ES-I3 (cell line): ENCODE measurements around the gene C2orf81.
"Not testable (repeated sequence)": the region's sequence is repeated elsewhere in the genome, so short reads cannot be mapped to it uniquely, and the experiment has no call there.

Source experiments
- H3K36me3 ChIP-seq: 2 replicates; pipeline ENCODE4 v1.6.1; 2013; ENCODE audit warnings: mild to moderate bottlenecking, low read length, control low read depth, moderate library complexity; ENCODE audit not compliant: insufficient read depth
- H3K4me1 ChIP-seq: 2 replicates; pipeline ENCODE4 v1.6.1; 2013; ENCODE audit warnings: mild to moderate bottlenecking, control low read depth, low read length; ENCODE audit not compliant: insufficient read depth
- H3K9ac ChIP-seq: 2 replicates; pipeline ENCODE4 v1.6.1; 2013; ENCODE audit warnings: low read depth, mild to moderate bottlenecking, low read length, moderate library complexity
- H3K9me3 ChIP-seq: 2 replicates; pipeline ENCODE4 v1.6.1; 2013; ENCODE audit warnings: mild to moderate bottlenecking, low read length, moderate library complexity; ENCODE audit not compliant: control insufficient read depth, insufficient read depth

C2orf81 gene

DNA sequence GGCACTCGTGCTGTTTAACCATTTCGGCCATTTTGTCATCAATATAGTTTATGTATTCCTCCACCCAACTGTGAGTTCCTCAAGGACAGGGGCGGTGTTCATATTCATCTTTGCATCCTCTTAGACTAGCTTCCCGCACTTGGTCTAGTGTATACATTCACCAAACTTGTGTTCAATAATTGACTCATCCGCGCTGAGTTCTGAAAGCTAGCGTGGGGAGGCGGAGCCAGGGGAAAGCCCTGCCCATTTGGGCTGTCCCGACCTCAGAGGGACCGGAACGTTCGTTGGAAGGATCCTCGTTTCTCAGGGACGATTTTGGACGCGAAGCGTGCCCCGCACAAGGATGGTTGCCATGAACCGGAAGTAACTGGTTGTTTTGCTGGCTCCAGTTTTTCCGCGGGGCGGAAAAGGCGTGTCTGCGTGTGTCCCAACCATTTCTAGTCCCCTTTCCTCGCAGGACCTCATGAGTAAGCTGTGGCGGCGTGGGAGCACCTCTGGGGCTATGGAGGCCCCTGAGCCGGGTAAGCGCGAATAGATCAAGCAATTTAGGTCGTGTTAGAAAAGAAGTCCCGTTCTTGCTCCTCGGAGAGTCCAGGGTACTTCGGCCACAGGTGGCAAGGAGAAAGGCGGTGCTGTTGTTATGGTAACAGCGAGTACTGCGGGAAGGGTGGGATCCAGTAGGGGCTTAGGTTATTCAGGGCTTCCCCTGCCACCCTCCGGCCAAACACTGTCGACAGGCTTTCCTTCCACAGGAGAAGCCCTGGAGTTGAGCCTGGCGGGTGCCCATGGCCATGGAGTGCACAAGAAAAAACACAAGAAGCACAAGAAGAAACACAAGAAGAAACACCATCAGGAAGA, 33.5 kb upstream of the C2orf81 start, which contains the start of gene INO80B:
Gene INO80B (plus strand): TSS at position 434 of the 858 bp plus-strand sequence. CDS start 30 bp downstream, at position 464.
- no peaks in the 10 kb centered on the region for H3K9me3 ChIP-seq
- H3K4me1 ChIP-seq, result peaks cover 16% of the 10 kb centered on the region
- H3K36me3 ChIP-seq, result no peaks in the 10 kb centered on the region
- peak within 1 kb of the TSS; percentile 95 for H3K9ac ChIP-seq

DNA sequence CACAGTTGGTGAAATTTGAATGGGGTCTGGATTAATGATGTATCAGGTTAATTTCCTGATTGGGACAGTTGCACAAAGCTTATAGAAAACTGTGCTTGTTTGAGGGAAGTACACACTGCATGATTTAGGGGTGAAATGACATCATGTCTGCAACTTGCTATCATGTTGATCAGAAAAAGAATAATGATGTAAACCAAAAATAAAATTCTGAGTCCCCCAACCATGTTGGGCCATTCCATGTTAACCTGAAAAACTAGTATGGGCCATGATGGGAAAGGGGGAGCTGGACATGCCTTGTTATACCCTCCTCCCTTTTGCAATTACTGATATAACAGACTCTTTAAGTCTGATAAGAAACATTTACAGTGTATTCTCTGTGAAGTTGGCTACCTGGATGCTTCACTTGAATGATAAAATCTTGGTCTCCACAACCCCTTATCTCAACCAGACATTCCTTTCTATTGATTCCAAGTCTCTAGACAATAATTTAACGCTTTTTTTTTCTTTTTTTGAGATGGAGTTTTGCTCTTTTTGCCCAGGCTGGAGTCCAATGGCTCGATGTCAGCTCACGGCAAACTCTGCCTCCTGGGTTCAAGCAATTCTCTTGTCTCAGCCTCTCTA, 29.3 kb upstream of the C2orf81 start:
- H3K4me1 ChIP-seq, result peaks cover 5% of the 10 kb centered on the region; the same call in 1 of the 2 replicates
- H3K9me3 ChIP-seq, result no peaks in the 10 kb centered on the region
- no peak overlapping the region for H3K9ac ChIP-seq
- no peaks in the 10 kb centered on the region for H3K36me3 ChIP-seq

DNA sequence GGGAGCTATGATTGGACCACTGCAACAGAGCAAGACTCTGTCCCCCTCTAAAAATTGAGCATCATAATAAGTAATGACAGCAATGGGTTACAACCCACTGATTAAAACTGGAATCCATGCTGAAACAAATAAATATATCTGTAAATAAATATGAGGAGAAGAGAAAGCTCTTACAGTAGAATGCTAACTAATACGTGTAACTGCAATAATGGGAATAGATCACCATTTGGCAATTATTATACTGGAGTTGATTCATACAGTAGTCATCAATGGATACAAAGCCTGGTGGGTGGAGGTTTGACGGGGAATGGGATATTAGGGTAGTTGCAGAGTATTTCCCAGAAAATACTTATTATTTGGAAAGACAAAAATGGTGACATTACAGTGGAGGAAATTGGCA, 27.4 kb upstream of the C2orf81 start:
- Histone ChIP-seq H3K36me3 (no peaks in the 10 kb centered on the region), H3K4me1 (peaks cover 15% of the 10 kb centered on the region), H3K9me3 (no peaks in the 10 kb centered on the region), H3K9ac (no peak overlapping the region)

DNA sequence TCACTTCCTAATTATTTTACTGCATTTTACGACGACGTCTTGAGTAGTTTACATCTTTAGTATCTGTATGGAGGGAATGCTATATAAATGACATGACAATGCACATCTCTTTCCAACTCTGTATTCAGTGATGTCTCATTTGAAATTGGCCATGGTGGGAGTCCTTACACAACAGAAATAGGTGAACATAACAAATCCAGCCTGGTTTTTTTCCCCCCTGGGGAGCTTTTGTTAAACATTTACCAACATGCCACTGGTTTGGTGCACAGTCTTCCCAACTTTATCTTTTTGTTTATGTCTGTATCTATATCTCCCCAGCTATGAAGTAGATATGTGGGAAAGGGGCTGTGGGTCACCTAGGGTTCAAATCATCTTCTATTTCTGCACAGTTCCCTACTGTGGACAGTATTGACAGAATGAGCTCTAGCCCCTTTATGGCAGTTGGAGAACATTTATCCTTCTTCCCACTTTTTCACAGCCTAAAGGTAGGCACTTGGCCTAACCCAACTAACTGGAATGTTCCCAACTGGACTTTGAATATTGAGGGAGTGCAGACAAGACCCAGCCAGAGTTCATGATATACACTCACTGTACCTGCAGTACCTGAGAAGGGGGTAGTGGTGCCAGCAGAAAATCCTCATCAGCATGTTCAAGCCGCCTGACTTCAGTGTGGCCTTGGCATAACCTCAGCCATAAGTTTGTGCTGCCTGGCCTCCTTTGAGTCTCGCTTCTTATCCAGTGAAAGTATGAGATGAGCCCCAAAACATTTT, 26.0 kb upstream of the C2orf81 start:
- Histone ChIP-seq H3K9ac (no peak overlapping the region), H3K4me1 (peaks cover 11% of the 10 kb centered on the region), H3K9me3 (no peaks in the 10 kb centered on the region), H3K36me3 (no peaks in the 10 kb centered on the region)

DNA sequence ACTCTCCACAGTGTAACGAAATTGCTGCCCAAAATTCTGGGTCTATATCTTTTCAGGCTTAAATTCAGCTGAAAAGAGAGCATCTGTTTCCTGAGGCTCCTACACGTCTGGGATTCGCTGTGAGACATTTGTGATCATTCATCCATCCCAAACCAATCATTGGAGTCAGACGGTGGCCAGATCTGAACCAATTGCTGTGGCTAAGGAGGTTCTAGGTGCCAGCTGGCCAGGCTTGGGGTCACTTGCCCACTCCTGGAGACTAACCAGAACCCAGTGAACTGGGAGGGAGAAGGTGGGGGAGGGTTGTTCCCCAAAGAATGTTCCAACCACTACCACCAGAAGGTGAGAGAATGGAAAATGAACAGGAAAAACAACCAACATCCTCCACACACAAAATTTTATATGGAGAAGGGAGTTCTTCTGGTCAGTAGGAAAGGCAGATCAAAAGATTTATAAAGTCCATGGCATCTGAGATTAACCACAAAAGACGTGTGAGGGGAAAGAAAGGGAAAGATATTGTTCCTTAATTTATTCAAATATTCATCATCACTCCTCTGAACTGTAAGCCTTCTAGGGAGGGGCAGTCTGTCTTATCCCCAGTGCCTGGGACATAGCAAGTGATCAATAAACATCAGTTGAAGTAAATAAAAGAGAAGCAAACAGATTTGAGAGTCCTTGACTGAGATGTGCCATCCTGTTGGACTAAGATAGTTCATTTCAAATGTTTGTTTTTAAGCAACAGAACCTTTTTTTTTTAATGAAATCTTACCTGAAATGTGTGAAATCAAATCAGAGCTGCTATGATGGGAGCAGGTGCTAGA, 23.3 kb upstream of the C2orf81 start:
- Histone ChIP-seq H3K4me1 (peaks cover 11% of the 10 kb centered on the region), H3K36me3 (no peaks in the 10 kb centered on the region), H3K9me3 (no peaks in the 10 kb centered on the region), H3K9ac (no peak overlapping the region)

DNA sequence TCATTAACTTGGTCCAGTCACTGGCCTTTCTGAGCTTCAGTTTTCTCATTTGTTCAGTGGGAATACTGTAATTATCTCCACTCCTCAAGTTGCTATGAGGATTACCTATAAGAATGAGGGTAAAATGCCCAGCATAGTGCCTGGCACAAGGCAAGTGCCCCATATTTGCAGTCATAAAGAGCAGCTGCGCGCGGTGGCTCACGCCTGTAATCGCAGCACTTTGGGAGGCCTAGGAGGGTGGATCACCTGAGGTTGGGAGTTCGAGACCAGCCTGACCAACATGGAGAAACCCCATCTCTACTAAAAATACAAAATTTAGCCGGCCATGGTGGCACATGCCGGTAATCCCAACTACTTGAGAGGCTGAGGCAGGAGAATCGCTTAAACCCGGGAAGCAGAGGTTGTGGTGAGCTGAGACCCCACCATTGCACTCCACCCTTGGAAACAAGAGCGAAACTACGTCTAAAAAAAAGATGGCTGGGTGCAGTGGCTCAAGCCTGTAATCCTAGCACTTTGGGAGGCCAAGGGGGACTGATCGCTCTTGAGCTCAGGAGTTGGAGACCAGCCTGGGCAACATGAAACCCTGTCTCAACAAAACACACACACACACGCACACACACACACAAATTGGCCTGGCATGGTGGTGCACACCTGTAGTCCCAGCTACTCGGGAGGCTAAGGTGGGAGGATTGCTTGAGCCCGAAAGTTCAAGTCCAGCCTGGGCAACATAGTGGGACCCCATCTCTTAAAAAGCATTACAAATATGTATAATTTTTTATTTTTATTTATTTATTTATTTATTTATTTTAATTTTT, 21.3 kb upstream of the C2orf81 start:
- not testable (repeated sequence) for H3K36me3 ChIP-seq, H3K9me3 ChIP-seq
- H3K9ac ChIP-seq, result peak overlapping the region; percentile 73
- peaks cover 31% of the 10 kb centered on the region for H3K4me1 ChIP-seq

DNA sequence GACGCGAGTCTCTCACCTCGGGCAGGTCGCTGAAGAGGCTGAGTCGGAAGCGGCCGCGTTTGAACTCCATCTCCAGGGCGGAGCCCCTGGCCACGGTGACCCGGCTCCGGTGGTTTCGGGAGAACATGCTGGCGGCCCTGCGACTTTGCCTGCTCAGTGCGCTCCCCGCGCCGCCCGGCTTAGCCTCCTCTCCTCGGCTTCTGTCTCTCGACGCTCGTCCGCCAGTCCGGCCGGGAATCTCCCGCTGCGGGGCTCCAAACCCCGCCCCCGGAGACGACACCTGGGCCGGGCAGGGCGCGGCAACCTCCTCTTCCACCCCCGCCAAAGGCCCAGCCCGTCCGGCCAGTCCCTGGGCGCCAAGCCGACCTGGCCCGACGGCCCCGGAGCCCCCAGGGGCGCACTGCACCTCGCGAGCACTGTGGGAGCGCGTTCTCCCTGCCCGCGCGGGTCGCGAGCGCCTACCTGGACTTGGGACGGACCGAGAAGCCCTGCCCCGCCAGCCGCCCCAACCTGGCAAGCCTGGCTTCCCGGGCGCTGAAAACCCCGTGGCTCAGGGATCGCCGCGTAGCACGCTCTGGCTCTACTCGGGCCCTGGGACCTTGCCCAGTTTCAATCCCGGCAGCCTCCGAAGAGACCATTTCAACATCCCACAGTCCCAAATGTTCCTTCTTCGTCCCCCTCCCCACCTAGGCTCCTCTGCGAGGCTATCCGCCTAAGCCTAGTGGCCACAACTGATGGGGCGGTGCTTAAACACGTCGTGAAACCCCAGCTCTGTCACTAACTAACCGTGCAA, 20.5 kb upstream of the C2orf81 start, which contains the start of gene RTKN:
Gene RTKN (minus strand): TSS at position 248 of the 793 bp plus-strand sequence. CDS start 121 bp downstream, at position 127.
- Histone ChIP-seq H3K36me3 (no peaks in the 10 kb centered on the region), H3K9ac (peak within 1 kb of the TSS; percentile 73), H3K9me3 (no peaks in the 10 kb centered on the region), H3K4me1 (peaks cover 39% of the 10 kb centered on the region)

DNA sequence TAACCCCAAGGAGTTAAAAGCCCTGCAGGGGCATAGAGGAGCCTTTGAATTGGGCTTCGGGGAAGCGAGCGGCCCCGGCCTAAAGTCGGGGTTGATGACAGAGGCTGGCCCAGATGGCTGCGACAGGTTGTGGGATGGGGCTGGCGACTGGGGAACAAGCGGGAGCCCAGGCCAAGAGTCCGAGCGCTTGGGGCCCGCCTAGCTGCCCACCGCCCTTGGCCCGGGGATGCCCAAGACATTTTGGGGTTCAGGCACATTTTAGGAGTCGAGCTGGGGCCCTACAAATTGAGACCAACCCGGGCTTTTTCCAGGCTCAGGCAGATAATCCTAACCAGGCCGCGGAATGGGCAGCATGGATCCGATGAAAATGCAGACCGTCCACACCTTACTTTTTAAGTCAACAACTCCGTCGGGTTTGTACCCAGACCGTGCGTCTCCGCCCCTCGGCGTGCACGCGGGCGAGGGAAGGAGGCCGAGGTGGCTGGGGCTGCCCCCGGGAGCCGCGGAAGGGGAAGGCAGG, 19.8 kb upstream of the C2orf81 start:
- H3K9ac ChIP-seq, result peak overlapping the region; percentile 73
- no peaks in the 10 kb centered on the region for H3K36me3 ChIP-seq
- H3K4me1 ChIP-seq, result peaks cover 41% of the 10 kb centered on the region
- no peaks in the 10 kb centered on the region for H3K9me3 ChIP-seq

DNA sequence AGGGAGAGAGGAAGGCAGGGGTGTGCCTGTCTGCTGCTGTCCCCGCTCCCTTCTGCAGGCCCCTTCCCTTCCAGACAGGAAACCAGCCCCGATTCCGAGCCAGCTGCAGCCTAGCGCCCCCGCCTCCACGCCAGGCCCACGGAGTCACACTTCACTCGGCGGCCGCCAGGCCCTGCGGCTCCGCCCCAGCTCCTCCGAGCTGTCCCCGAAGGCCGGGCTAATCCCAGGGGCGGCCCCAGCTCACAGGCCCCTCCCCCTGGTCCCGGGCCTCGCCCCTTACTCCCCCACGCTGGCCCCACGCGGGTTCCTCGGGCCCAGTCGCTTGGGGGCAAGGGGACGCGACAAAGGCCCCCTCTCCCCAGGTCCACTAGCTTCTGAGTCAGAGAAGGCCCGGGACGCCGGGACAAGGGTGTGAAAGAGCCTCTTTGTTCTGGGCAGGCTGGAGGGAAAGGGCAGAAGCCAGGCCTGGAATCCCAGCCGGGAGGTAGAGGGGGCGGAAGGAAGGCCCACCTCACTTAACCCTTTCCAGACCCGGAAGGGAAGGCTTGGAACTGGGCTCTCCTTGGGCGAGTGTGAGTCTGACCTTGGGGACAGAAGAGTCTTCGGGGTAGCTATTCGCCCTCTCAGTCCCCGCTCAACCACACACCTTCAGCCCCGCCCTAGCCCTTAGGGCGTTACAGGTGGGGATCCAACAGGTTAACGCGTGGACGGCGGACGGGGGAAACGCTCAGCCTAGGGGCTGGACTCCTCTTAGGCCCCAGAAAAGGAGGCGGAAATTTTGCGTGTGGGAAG, 19.2 kb upstream of the C2orf81 start:
- Histone ChIP-seq H3K9ac (peak overlapping the region; percentile 73), H3K9me3 (no peaks in the 10 kb centered on the region), H3K36me3 (no peaks in the 10 kb centered on the region), H3K4me1 (peaks cover 41% of the 10 kb centered on the region)

DNA sequence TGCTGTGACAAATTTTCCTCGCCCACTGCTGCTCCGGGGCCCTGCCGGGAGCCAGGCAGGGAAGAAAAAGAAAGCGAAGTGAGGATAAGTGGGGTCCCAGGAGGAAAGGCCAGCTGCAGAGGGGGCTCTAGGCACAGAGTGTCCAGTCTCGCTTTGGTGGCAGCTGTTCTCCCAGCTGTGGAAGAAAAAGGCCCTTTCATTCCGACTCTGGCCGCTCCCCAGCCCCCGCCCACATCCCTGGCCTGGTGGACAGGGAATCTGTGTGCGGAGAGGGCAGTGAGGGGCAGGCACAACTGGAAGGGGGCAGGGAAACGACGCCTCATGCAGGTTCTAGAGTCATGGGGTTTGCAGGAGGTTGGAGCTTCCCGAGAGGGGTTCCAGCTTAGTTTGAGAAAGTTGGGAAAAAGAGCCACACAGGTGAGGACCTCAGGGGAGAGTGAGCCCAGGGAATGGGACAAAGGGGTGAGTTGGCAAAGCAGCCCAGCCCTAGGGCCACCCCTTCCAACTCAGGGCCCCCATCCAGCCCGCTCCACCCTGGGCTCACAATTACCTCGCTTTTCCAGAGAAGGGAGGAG, 18.5 kb upstream of the C2orf81 start:
- Histone ChIP-seq H3K4me1 (peaks cover 41% of the 10 kb centered on the region), H3K9ac (peak overlapping the region; percentile 73), H3K36me3 (no peaks in the 10 kb centered on the region), H3K9me3 (no peaks in the 10 kb centered on the region)

DNA sequence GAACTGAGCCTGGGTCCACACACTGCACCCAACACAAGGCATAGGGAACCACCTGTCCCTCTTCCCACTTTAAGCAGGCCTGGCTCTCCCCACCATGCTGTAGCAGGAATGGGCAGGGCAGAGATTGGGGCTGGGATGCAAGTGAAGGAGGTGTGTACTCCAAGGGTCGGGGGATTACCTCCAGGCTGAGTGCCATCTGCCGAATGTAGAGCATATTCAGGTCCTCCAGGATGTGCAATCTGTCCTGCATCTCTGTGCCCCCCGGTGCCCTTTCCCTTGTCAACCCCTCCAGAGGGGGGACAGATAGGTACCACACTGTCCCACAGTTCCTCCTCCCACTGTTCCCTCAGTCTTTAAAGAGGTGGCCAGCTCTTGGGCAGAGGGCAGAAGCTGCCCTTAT, 18.0 kb upstream of the C2orf81 start:
- Histone ChIP-seq H3K4me1 (peaks cover 36% of the 10 kb centered on the region), H3K36me3 (no peaks in the 10 kb centered on the region), H3K9me3 (no peaks in the 10 kb centered on the region), H3K9ac (peak overlapping the region; percentile 73)
